Spinal cord (tissue), 10 donors: Measurements from ENCODE around the gene MIF. TPM values are rescaled to one million over a fixed set of nuclear protein-coding genes. Genes with fewer than 3 reads are reported as not detected.
"Not testable (repeated sequence)": the region's sequence is repeated elsewhere in the genome, so short reads cannot be mapped to it uniquely, and the experiment has no call there.

Source experiments
- DNase-seq, 6 donors: peaks; one replicate each; pipeline versions ENCODE4 v3.0.0 to v3.0.0-alpha.2; 2013 to 2015; ENCODE audit warnings: low spot score in 6 of 6, low read depth in 4 of 6
- H3K27ac ChIP-seq: one replicate; pipeline ENCODE4 v1.5.1; 2013; ENCODE audit warnings: low read depth, low read length, control low read depth
- H3K27me3 ChIP-seq: one replicate; pipeline ENCODE4 v1.6.1; 2013; ENCODE audit warnings: low read length; ENCODE audit not compliant: control insufficient read depth, insufficient read depth
- H3K36me3 ChIP-seq: one replicate; pipeline ENCODE4 v1.6.1; 2013; ENCODE audit warnings: low read length; ENCODE audit not compliant: control insufficient read depth, insufficient read depth
- H3K4me1 ChIP-seq: one replicate; pipeline ENCODE4 v1.6.1; 2013; ENCODE audit warnings: low read length; ENCODE audit not compliant: control insufficient read depth, insufficient read depth
- H3K4me3 ChIP-seq: one replicate; pipeline ENCODE4 v1.5.1; 2013; ENCODE audit warnings: low read depth, low read length, control low read depth
- H3K9me3 ChIP-seq: one replicate; pipeline ENCODE4 v1.6.1; 2013; ENCODE audit warnings: low read length; ENCODE audit not compliant: control insufficient read depth, insufficient read depth
- WGBS: methylation state at CpG from one replicate; pipeline ENCODE4 v1.1.5; 2013; ENCODE audit warnings: missing lambda C conversion rate; ENCODE audit not compliant: insufficient coverage; 5-methylcytosine and 5-hydroxymethylcytosine counted together
- polyA plus RNA-seq, 2 donors: library from polyadenylated mRNA; unstranded; fragments of 120-200 nt; gene quantifications; one replicate each; pipeline ENCODE4 v1.2.1, GENCODE V29; 2013; ENCODE audit not compliant: insufficient read length in 2 of 2
- total RNA-seq, 2 donors: library from RNA; depleted of rRNA in 1 of 2; stranded (reverse); fragments of 120-200 nt in 1 of 2; fragments of >200 nt in 1 of 2; gene quantifications; one replicate each; pipeline versions ENCODE4 v1.2.3 to v1.2.4, GENCODE V29; 2013 to 2014
- donor health status: healthy.

Gene MIF
- total and polyA plus RNA-seq, 4 donors = 81.1 to 473 (median 441) TPM

DNA sequence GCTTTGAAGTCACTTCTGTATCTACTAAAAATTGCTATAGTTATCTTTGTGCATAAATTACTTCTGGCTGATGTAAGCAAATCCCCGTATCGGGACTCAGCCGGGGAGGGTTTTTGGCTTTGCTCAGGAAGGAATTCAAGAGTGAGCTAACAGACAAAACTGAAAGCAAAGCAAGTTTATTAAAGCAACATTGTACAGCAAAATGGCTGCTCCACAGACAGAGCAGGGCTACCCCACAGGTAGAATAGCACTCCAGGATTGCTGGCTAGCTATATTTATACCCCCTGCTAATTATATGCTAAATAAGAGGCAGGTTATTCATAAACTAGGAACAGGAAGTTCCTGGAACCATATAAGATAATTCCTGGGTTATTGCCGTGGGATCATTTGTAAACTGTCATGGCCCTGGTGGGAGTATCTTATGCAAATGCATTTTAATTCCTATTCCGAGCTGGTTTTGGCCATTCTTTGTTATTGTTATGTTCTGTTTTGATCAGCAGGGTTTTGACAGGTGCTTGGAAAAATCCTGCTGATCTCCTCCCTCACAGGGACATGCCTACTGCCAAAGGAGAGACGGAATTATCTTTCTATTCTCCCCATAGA, 15.2 kb downstream of the MIF start:
- Histone ChIP-seq H3K4me3 (no peak overlapping the region), H3K27me3 (no peaks in the 10 kb centered on the region), H3K27ac (no peak overlapping the region), H3K9me3 (no peaks in the 10 kb centered on the region), H3K4me1 (peaks cover 20% of the 10 kb centered on the region), H3K36me3 (no peaks in the 10 kb centered on the region)
- WGBS = 43% methylated on average over 3 of the region's 6 CpGs
- peak in 1 of 6 donors; percentile 62 for DNase-seq

- DNase-seq = no peak
- H3K27me3 ChIP-seq = no peaks in the 10 kb centered on the region
- peaks cover 7% of the 10 kb centered on the region for H3K4me1 ChIP-seq
- H3K27ac ChIP-seq = no peak overlapping the region
- no peaks in the 10 kb centered on the region for H3K9me3 ChIP-seq
- 89% methylated on average over 3 of the region's 3 CpGs for WGBS
- no peak overlapping the region for H3K4me3 ChIP-seq
- no peaks in the 10 kb centered on the region for H3K36me3 ChIP-seq
These were observed 16.5 kb downstream of the MIF start for GRCh38 chr22:23910496-23911190.

GRCh38 chr22:23911318-23911980, 17.3 kb downstream of the MIF start:
- Histone ChIP-seq H3K27me3 (no peaks in the 10 kb centered on the region), H3K27ac (no peak overlapping the region), H3K9me3 (no peaks in the 10 kb centered on the region), H3K4me1 (peaks cover 7% of the 10 kb centered on the region), H3K36me3 (no peaks in the 10 kb centered on the region), H3K4me3 (no peak overlapping the region)
- 96% methylated on average over 7 of the region's 12 CpGs for WGBS
- no peak for DNase-seq

- DNase-seq = no peak
- H3K27me3 ChIP-seq = no peaks in the 10 kb centered on the region
- 91% methylated on average over 8 of the region's 9 CpGs for WGBS
- H3K36me3 ChIP-seq = no peaks in the 10 kb centered on the region
- H3K4me3 ChIP-seq = no peak overlapping the region
- H3K9me3 ChIP-seq = no peaks in the 10 kb centered on the region
- H3K4me1 ChIP-seq = peaks cover 3% of the 10 kb centered on the region
- no peak overlapping the region for H3K27ac ChIP-seq
These were observed 18.2 kb downstream of the MIF start for GRCh38 chr22:23912293-23912903.

GRCh38 chr22:23913306-23913660, 19.1 kb downstream of the MIF start:
- H3K9me3 ChIP-seq = no peaks in the 10 kb centered on the region
- WGBS = 0% methylated on average over 1 of the region's 1 CpG
- DNase-seq = no peak

DNA sequence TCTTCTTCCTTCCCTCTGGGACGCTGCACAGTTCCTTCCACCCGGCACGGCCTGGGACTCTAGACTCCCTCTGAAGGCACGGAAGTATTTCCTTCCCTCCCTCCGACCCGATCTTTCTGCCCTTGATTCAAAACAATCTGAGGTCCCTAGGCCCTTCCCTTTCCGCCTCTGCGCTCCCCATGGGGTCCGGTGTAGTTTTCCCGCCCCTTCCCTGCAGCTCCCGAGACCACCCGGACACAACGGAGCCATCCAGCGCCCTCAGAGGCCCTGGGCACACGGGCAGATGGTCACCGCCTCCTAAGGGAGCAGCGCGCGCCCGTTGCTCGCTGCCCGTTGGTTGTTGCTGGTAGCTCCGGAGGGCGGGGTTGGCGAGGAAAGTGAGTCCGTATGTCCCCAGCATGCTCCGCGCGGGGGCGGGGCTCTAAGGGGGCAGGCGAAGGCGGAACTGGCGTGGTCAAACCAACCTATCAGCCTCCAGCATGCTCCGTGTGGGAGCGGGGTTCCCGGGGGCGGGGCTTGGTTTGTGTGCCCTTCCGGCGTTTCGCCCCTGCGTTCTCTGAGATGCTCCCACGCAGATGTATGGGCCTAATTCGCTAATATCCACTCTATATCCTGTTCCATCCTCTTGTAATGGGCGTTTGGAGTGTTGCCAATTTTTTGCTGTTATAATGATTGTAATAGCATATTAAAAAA, 19.6 kb downstream of the MIF start:
- peak; percentile 94 to 100 (median 97) for DNase-seq
- Histone ChIP-seq H3K27me3 (no peaks in the 10 kb centered on the region), H3K9me3 (no peaks in the 10 kb centered on the region), H3K4me1 (peaks cover 3% of the 10 kb centered on the region), H3K4me3 (peak overlapping the region; percentile 73), H3K27ac (peak overlapping the region; percentile 93), H3K36me3 (no peaks in the 10 kb centered on the region)
- WGBS = under 1% methylated on average over 40 of the region's 44 CpGs

More at GRCh38 chr22:23913306-23913660, 19.1 kb downstream of the MIF start:
- Histone ChIP-seq H3K36me3 (no peaks in the 10 kb centered on the region), H3K27me3 (no peaks in the 10 kb centered on the region), H3K4me1 (peaks cover 3% of the 10 kb centered on the region), H3K27ac (peak overlapping the region; percentile 93), H3K4me3 (peak overlapping the region; percentile 73)

- Histone ChIP-seq H3K36me3 (peaks cover 2% of the 10 kb centered on the region), H3K27me3 (no peaks in the 10 kb centered on the region), H3K4me3 (no peak overlapping the region), H3K9me3 (no peaks in the 10 kb centered on the region), H3K4me1 (peaks cover 3% of the 10 kb centered on the region), H3K27ac (no peak overlapping the region)
- no peak for DNase-seq
- WGBS = no CpG with 5 or more reads among the region's 3 CpGs
These were observed 21.1 kb downstream of the MIF start for GRCh38 chr22:23915290-23915689.

DNA sequence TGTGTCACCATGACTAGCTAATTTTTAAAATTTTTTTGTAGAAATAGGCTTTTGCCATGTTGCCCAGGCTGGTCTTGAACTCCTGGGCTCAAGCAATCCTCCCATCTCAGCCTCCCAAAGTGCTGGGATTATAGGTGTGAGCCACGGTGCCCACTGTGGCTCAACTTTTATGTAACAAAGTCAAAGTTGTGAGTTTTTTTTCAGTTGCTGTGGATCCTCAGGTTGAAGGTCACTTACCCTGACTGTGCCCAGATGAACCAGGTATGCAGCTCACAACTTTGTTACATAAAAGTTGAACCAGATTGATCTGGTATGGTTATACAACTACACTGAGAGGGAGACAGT, 26.1 kb downstream of the MIF start:
- no CpG with 5 or more reads among the region's 1 CpG for WGBS
- DNase-seq, H3K27ac ChIP-seq, H3K27me3 ChIP-seq, H3K36me3 ChIP-seq, H3K4me3 ChIP-seq, H3K4me1 ChIP-seq, H3K9me3 ChIP-seq: not testable (repeated sequence)

DNA sequence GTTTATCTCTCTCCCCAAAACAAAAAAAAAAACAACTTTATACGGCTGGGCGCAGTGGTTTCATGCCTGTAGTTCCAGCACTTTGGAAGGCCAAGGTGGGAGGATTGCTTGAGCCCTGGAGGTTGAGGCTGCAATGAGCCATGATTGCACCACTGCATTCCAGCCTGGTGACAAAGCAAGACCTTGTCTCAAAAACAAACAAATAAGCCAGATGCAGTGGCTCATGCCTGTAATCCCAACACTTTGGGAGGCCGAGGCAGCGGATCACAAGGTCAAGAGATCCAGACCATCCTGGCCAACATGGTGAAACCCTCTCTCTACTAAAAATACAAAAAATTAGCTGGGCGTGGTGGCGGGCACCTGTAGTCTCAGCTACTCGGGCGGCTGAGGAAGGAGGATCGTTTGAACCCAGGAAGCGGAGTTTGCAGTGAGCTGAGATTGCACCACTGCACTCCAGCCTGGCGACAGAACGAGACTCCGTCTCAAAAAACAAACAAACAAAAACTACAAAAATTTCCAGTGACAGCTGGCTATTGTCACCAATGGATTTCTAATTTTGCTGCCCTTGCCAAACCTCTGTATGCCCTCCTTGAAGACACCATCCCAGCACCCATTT, 27.5 kb downstream of the MIF start:
- not testable (repeated sequence) for DNase-seq, H3K9me3 ChIP-seq, H3K36me3 ChIP-seq, H3K27me3 ChIP-seq, H3K4me1 ChIP-seq, H3K27ac ChIP-seq, H3K4me3 ChIP-seq
- 96% methylated on average over 9 of the region's 13 CpGs for WGBS
